Kidney capillary endothelial cell (primary cell): ENCODE data around the gene NPR3.

ENCODE experiments used
- DNase-seq: peaks from one replicate; pipeline ENCODE4 v3.0.0-alpha.2; 2018; ENCODE audit warnings: low spot score

NPR3 gene

GRCh38 chr5:32711681-32712480 lies 760 bp downstream of the NPR3 start:
- DNase-seq: no peak

DNA sequence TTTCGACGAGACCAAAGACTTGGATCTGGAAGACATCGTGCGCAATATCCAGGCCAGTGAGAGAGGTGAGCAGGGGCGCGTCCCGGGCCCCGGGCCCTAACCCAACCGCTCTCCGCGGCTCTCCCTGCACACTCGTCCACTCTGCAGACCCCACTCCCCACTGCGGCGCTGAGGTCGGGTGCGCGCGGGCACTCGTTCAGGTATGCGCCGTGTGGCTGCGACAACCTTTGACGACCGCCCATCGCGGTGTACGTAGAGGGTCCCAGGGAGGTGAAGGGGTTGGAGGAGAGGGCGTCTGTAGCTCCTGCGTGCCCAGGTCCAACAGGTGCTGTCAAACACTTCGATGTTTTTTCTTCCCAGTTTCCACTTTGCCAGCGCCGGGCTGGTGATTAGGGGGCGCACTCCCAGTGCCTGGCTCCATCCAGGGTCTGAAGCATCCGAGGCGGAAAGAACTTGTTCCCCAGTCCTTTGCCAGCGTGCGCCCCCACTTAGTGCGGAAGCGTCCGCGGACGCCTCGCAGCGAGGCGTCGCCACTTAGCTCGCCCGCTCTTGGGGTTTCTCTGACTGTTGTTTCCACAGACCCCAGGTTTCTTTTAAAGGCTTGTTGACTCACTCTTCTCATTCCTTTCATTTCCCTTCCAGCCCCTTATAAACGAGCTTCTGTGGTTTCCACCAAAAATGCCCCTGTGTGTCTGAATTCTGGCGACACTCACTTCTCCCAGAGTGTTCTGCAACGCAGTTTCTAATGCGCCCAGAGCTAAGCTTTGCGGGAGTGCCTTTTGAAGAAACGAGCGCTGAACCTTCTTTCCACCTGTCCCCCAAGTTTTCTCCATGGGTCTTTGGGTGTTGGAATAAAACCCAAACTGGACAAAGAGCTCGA lies 1.6 kb downstream of the NPR3 start:
- no peak for DNase-seq

DNA sequence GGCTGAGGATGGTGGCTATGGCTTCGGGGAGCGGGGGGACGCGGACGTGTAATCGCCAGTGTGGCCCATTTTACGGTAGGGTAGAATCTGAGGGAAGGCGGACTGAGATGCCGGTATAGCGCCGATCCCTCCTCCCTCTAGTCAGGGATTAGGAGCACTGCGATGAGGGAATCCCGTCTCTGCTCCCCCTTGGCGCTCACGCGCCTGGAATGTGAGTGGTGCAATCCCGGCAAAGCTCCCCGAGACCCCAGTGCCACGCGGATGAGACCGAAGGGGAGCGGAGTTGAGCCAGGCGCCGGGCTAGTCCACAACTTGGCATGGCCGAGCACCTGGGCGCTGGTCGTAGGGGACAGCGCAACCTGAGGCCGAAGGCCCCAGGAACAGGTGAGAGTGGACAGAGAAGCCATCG lies 2.2 kb downstream of the NPR3 start:
- DNase-seq: no peak

DNA sequence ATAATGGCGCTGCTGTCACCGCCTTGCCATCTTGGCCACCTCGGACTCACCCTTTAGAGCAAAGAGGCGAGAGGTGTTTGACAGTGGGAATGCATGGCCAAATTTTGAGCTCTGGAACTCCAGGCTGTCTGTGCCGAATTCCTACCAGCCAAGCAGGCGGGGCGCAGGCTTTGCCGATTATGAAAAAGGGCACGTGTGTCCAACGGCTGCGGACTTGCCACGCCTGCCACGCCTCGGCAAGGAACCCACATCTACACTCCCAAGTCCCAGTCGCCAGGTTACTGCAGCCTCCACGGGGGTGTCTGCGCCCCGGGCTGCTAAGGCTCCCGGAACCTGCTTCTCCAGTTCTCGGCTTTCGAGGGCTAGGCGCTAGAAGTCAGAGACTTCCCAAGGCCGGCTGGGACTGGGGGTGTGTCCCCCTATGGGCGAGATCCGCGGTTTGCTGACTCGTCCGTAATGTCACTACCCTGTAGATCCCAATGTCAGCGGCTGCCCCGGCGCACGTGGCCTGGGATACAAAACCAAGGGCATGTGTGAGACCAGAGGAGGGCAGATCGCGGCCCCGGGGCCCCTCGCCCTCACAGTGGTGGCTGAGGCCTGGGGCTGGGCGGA lies 2.8 kb downstream of the NPR3 start:
- no peak for DNase-seq

DNA sequence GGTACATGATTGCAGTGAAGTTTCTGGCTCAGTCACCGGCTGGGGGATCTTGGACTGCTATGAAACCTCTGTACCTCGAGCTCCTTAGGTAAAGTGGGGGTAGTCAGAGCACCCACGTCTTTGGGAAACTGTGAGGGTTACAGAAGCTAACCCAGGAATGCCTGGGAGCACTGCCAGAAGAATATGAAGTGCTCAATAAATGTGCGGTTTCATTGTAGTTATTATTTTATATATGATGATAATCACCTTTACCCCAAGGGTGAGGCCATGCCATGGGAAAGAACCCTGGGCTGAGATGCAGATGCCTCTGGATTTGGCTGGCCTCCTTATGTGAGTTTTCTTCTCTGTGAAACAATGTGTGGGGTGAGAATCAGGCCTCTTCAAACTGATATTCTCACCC lies 3.7 kb downstream of the NPR3 start:
- DNase-seq: no peak

GRCh38 chr5:32720300-32720699 lies 9.2 kb downstream of the NPR3 start:
- DNase-seq: no peak

DNA sequence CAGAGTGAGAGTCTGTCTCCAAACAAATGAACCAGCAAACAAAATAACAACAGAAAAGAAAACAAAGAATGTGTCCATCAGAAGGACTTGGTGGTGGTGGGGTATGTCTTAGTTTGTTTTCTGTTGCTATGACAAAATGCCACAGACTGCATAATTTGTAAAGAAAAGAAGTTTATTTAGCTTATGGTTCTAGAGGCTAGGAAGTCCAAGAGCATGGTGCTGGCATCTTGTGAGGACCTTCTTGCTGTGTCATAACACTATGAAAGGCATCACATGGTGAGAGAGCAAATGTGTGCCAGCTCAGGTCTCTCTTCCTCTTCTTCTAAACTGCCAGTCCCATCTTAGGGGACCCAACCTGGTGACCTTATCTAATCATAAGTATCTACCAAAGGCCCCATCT lies 10.5 kb downstream of the NPR3 start:
- no peak for DNase-seq

DNA sequence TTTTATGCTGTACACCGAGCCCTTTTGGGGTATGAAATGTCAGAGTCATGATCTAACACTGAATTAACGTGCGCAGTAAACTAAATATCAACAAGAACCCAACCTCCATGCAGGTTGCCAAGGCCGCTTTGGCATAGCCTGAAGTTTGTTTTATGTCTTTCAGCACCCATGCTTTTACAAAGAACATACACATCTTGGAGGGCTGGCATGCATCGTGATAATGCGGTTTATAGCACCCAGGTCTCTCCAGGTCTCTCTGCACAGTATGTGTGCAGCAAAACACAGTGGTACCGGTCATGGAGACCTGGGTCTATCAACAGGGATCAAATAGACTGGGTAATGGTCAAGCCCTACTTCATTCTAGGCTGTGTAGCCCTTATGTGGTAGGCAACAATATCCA lies 11.8 kb downstream of the NPR3 start:
- DNase-seq: no peak

DNA sequence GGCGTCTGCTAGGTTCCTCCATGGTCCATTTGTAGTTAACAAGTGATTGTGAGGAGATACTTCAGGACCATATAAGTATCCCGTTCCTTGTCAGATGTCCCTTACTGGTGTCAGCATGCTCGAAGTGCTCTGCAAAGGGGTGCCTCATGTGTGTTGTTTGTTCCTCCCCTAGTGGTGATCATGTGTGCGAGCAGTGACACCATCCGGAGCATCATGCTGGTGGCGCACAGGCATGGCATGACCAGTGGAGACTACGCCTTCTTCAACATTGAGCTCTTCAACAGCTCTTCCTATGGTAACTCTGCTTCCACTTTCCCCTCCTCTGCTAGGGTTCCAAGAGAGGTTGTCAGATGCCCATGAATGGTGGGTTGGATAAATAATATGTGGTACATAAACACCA lies 13.4 kb downstream of the NPR3 start:
- DNase-seq: no peak

DNA sequence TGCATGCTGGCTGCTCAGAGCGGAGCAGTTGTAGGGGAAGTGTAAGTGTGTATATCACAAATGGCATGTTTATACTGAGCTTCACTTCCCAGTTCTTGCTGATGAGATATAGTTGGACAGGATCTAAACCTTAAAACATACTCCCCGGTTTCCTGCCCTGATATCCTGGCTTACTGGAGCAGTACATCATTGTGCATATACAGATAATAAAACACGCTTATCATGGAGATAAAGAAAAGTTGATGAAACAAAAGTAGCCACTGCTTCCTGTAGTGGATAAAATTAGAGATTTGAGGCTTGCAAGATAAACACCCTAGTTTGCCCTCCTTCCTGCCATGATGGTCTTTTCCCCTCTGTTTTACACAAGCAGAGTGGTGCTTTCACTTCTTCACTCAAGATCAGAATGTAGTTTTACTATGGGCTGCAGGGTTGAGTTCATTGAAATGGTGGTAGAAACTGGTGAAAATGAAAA lies 15.0 kb downstream of the NPR3 start:
- DNase-seq: no peak

GRCh38 chr5:32729651-32730050 lies 18.5 kb downstream of the NPR3 start:
- DNase-seq: no peak

DNA sequence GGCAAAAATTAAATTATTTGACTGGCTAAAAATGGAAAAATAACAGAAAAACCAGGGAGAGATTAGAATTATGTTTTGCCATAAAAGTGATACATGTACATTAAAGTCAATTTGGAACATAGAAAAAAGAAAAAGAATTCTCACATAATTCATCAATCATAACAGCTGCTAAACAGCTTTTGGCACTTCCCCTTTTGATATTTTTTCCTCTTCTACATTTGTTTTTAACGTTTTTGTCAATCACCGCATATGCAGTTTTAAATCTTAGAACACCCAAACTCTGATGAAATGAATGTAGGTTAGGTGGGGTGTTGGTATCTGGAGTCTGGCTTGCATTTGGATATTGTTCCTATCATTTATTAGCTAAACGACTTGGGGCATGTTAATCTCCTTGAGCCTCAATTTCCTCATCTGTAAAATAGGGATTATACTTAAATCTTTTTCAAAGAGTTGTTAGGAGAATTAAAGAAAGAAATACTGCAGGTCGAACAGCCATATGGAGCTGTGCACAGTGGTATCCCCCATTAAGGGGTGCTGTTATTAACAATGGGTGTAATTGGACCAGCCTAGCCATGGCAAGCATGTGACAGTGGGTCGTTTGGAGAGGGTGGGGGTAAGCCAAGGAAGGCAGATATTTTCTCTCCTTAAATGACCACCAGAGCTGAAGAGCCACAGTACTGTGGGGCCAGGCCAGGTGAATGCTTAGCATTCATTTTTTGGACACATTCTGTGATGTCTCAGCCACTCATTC lies 22.6 kb downstream of the NPR3 start:
- no peak for DNase-seq

- DNase-seq: no peak
These were observed 23.8 kb downstream of the NPR3 start for GRCh38 chr5:32734827-32735378.

DNA sequence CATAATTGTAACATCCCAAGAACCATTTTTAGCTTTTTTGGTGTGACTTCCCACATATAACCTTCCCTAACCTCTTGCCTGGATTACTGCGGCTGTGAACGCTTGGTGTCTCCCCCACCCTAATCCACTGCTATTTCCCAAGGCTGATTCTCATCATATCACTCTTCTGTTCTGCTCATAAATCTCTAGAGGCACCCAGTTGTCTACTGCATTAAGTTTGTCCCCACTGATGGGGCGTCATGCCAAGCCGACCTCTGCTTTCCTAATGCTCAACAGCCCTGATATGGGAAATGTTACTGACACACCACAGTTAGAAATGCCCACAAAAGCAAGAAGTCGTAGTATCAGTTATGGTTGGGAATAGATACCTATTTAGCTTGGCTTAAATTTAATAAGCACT lies 24.4 kb downstream of the NPR3 start:
- no peak for DNase-seq

- no peak for DNase-seq
These were observed 25.7 kb downstream of the NPR3 start for GRCh38 chr5:32736842-32737241.

DNA sequence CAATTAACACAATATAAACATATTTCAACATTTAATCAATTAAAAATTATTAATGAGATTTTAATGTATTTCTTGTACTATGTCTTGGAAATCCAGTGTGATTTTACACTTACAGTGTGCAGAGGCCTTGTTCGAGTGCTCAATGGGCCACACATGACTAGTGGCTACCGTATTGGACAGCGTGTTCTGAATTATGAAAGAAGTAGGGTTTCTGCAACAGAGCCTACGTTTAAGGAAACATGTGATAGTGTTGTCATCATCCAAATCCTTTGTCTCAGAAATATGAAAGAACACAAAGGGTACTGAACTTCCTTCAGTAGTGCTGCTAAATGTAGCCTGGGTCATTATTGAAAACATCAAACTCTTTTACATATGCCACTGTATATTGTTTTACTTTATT lies 29.5 kb downstream of the NPR3 start:
- DNase-seq: no peak

GRCh38 chr5:32745317-32745716 lies 34.2 kb downstream of the NPR3 start:
- DNase-seq: no peak

GRCh38 chr5:32752411-32752810 lies 41.3 kb downstream of the NPR3 start:
- no peak for DNase-seq

DNA sequence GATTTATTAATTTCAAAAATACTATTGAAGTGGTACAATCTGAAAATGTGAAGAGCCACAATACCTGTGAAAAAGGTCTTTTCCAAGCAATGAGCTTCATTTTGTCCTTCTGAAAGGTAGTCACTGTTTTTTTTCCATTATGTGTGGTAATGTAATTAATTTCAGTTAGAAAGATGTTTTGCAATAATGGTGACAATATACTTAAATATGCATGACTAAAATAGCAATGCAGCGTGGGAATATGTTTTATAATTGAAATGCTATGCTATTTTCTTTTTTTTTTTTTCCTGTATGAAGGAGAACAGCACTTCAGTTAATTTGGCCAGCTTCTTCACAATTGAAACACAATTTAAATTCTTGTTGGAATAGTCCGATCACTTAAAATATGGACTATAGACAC lies 41.9 kb downstream of the NPR3 start:
- DNase-seq: no peak

GRCh38 chr5:32753765-32754164 lies 42.6 kb downstream of the NPR3 start:
- no peak for DNase-seq

GRCh38 chr5:32754284-32754683 lies 43.2 kb downstream of the NPR3 start:
- no peak for DNase-seq

- peak; percentile 14 for DNase-seq
These were observed 49.0 kb downstream of the NPR3 start for GRCh38 chr5:32760091-32760509.
